ENCODE data around the gene MTNR1A. TPM values are rescaled to one million over a fixed set of nuclear protein-coding genes. Genes with fewer than 3 reads are reported as not detected.

The MTNR1A gene
- total RNA-seq (2012; rRNA removed) (not detected in 2 replicates), polyA plus RNA-seq (2012; rRNA removed) (not detected in 2 replicates), Bru-seq, nascent RNA (percentile 28 among the genes with signal in this experiment), BruChase-seq, experiment 1, labeled RNA remaining after a 6-hour chase (percentile 27 among the genes with signal in this experiment), BruChase-seq, experiment 2, labeled RNA remaining after a 2-hour chase (percentile 23 among the genes with signal in this experiment)
- polyA plus RNA-seq (2012; cell fraction: cytosol; rRNA removed): 0.05 TPM in 1 of 2 replicates, not detected in the other
- polyA plus RNA-seq (2012; cell fraction: nucleus; rRNA removed; ENCODE audit: low replicate concordance): 0.16 and 0.23 TPM in 2 replicates
- long read RNA-seq: 0 reads

- H3K79me1 ChIP-seq (ENCODE audit: low read depth in 1 of 2, low read length in 2 of 2): no peaks in the 10 kb centered on the region
- H3K18ac ChIP-seq (ENCODE audit: low read depth, low read length): no peak within 1 kb of the TSS
- H4K91ac ChIP-seq (ENCODE audit: insufficient read depth, low read depth, low read length): no peak within 1 kb of the TSS
- no peak within 1 kb of the TSS for H2BK120ac ChIP-seq (ENCODE audit: low read depth, low read length)
- H4K5ac ChIP-seq (ENCODE audit: low read depth, low read length): no peak within 1 kb of the TSS
- TF ChIP-seq POLR2A (IDR thresholded peaks at IDR 0.05; ENCODE audit: low read depth, low read length): no peak
- TF ChIP-seq, protein P1, sequence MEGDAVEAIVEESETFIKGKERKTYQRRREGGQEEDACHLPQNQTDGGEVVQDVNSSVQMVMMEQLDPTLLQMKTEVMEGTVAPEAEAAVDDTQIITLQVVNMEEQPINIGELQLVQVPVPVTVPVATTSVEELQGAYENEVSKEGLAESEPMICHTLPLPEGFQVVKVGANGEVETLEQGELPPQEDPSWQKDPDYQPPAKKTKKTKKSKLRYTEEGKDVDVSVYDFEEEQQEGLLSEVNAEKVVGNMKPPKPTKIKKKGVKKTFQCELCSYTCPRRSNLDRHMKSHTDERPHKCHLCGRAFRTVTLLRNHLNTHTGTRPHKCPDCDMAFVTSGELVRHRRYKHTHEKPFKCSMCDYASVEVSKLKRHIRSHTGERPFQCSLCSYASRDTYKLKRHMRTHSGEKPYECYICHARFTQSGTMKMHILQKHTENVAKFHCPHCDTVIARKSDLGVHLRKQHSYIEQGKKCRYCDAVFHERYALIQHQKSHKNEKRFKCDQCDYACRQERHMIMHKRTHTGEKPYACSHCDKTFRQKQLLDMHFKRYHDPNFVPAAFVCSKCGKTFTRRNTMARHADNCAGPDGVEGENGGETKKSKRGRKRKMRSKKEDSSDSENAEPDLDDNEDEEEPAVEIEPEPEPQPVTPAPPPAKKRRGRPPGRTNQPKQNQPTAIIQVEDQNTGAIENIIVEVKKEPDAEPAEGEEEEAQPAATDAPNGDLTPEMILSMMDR (conservative IDR thresholded peaks at IDR 0.05; ENCODE audit: low read depth, low read length): 0 out of 2 replicates have a peak, but pooled peaks have one; percentile 4
- no peak within 1 kb of the TSS for H3K4ac ChIP-seq (ENCODE audit: low read depth, low read length)
- H3K9ac ChIP-seq (ENCODE audit: low read depth, low read length): no peak within 1 kb of the TSS
- BruUV-seq (replicated peaks): no TSS peak
- no peak within 1 kb of the TSS for H4K8ac ChIP-seq (ENCODE audit: low read depth in 2 of 2, low read length in 2 of 2)
- H2BK5ac ChIP-seq (ENCODE audit: low read depth, low read length, poor library complexity, severe bottlenecking): no peak within 1 kb of the TSS
- no peak within 1 kb of the TSS for H2BK15ac ChIP-seq (ENCODE audit: low read depth, low read length)
- no peak within 1 kb of the TSS for H3K27ac ChIP-seq (ENCODE audit: insufficient read depth, low read length)
- POLR2A ChIA-PET (ENCODE audit: unreplicated experiment): no interaction called here
- peak; percentile 67 for ATAC-seq (ENCODE audit: low read depth)
- H3K56ac ChIP-seq (ENCODE audit: extremely low read depth, insufficient read depth, low read length): no peak within 1 kb of the TSS
- peak within 1 kb of the TSS; percentile 90 for H2AFZ ChIP-seq (replicated peaks; ENCODE audit: low read length, poor library complexity)
- WGBS, 2 experiments (ENCODE audit: extremely low coverage in 2 of 2, insufficient read length in 1 of 2): 1% methylated on average over 33 of the region's 91 CpGs; no CpG with 5 or more reads in 1 of the 2 experiments
- H2BK20ac ChIP-seq (ENCODE audit: low read depth, low read length): no peak within 1 kb of the TSS
- in situ Hi-C loops (cut with MboI; ENCODE audit: low sequenced_read_pairs): no loop called here
- DNase-seq: no peak
- H3K4me2 ChIP-seq (ENCODE audit: low read depth, low read length): peak within 1 kb of the TSS; percentile 76
- CTCF ChIA-PET: no interaction called here
- dilution Hi-C loops (cut with HindIII; ENCODE audit: low sequenced_read_pairs, unreplicated experiment): no loop called here
- no peak within 1 kb of the TSS; the same call in 1 of the 2 replicates for H3K23ac ChIP-seq (ENCODE audit: low read depth, low read length)
- H3K9me3 ChIP-seq (ENCODE audit: control insufficient read depth, insufficient read depth, low read length): 0 out of 2 replicates have a peak, but pooled peaks cover 3% of the 10 kb centered on the region
- no peaks in the 10 kb centered on the region for H3K36me3 ChIP-seq (ENCODE audit: control insufficient read depth, insufficient read depth, low read length)
- peaks cover 3% of the 10 kb centered on the region; the same call in 1 of the 2 replicates for H3K4me1 ChIP-seq (ENCODE audit: control insufficient read depth, insufficient read depth, low read length)
- no peak within 1 kb of the TSS for H2AK5ac ChIP-seq (ENCODE audit: low read depth, low read length)
- H3K27me3 ChIP-seq (ENCODE audit: control insufficient read depth, insufficient read depth, low read length): peaks cover 20% of the 10 kb centered on the region
- intact Hi-C loops (cut with micrococcal nuclease): no loop called here
- peak within 1 kb of the TSS; percentile 38 for H3K4me3 ChIP-seq (ENCODE audit: insufficient read depth, low read depth, low read length)
- no peaks in the 10 kb centered on the region for H4K20me1 ChIP-seq (ENCODE audit: insufficient read depth, low read length)
- H2AK9ac ChIP-seq (replicated peaks; ENCODE audit: low read depth, low read length, poor library complexity): peak within 1 kb of the TSS; percentile 18
- H3K14ac ChIP-seq (replicated peaks; ENCODE audit: low read depth, low read length): no peak within 1 kb of the TSS
- H3K9me1 ChIP-seq (ENCODE audit: insufficient read depth, low read length): peaks cover 5% of the 10 kb centered on the region; the same call in 1 of the 2 replicates
Observed at GRCh38 chr4:186554914-186555827, at the start of gene MTNR1A. TSS of gene MTNR1A (minus strand) at chr4:186555567. CDS start at chr4:186555365, 202 bp downstream.

Measured in IMR-90 (cell line).